ENCODE results near the gene PARD3B. TPM values are rescaled to one million over a fixed set of nuclear protein-coding genes. Genes with fewer than 3 reads are reported as not detected.

PARD3B gene
- total RNA-seq, 1 donor from 2014 or later: 9.5 TPM

DNA sequence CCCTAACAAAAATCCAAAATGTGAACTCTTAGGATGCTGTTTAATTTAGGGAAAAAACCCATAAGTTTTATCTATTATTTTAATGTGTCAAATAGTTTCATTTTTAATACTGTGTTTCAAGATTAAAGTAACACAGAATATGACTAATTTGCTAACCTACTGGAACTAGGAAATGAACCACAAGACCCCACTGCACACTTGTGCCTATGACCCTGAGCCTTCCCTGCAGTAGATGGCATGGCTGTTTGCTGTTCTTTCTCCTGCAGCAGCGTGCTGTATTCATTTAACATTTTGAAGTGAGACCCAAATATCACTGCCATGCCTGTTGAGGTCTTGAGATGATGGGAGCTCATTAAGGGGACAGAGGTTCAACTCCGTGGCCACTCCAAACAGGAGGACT is 571.9 kb downstream of the PARD3B start:
- DNase-seq (ENCODE audit: low spot score): no peak
- intact Hi-C loops (cut with DNase I): no loop called here

DNA sequence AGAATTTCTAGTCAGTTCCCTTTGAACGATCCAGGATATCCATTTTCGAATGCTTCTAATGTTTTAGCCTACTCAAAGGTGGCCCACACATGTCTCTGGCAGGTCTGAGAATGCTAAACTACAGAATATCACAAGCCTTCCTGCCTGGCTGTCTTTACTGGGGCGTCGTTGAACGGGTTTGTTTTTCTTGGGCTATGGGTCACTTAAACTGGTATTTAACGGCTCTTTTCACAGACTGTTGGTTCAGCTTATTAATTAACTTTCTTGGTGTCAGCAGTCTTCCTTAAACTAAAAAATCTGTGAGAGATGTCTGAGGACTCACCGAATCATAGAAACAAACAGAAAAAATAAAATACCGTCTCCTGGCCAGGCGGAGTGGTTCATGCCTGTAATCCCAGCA is 573.9 kb downstream of the PARD3B start:
- intact Hi-C loops (cut with DNase I): no loop called here
- no peak for DNase-seq (ENCODE audit: low spot score)

DNA sequence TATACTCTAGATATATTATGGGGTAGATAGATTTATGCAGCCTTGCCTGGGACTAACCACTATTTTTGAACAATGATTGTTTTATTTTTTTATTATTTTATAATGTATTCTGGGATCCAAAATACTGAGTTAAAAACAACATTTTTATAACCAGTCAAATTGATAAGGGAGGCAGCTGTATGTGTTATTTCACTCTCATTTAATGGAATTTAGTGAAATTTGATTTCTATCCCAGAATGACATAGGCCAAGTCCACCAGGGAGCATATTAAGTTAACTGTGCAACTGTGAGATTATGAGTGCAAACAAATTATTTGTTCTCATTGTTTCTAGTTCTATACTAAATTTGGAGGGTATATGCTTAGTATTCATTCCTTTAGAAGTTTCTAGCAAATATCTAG is 583.5 kb downstream of the PARD3B start:
- no peak for DNase-seq (ENCODE audit: low spot score)
- intact Hi-C loops (cut with DNase I): no loop called here

DNA sequence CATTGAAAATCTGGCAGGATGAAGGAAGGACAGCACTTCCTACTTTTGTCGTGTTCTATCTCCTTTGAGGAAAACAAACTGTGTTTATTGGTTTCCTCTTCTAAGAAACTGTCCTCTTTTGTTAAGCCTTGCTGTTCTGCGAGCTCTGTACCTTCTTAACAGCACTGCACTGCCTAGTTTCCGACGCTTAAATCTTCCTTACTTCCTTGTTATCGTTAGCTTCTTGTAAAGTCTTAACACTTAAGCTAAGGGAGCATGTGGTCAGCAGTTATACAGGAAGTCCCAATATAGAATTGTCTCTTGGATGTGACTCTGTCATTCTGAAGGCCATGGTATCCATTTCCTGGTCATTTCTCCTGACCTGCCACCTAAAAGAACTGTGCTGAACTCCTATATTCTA is 584.3 kb downstream of the PARD3B start:
- no peak for DNase-seq (ENCODE audit: low spot score)
- intact Hi-C loops (cut with DNase I): no loop called here

DNA sequence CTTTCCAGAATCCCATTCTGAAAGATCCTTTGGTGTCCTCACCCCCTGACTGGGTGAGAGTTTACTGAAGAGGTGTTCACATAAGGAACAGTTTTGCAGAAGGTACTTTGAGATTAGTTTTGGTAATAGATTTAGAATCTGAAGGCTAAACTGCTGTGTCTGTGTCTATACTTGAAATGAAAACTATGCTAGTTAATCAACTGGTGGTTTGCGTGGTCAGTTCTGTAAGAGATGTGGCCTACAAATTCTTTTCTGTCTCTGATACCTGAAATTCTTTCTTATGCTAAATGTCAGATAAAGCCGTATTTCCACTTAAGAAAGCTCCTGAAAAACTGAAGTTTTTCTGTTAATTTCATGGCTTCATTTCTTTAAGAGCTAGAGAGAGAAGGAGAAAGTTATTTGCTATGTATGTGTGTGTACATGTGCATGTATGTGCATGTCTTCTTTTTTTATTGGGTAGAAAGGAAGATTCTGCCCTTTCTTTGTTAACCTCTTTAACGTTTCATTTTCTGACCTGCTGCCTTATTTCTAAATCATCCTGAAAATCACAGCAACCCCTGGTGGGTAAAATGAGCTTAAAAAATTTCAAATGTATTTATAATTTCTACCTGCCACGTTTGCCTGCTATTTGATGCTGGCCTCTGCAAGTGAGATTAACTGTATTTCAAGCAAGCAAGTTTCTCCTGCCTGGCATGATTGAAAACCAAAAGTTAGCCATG is 585.0 kb downstream of the PARD3B start:
- DNase-seq (ENCODE audit: low spot score): no peak
- intact Hi-C loops (cut with DNase I): no loop called here

DNA sequence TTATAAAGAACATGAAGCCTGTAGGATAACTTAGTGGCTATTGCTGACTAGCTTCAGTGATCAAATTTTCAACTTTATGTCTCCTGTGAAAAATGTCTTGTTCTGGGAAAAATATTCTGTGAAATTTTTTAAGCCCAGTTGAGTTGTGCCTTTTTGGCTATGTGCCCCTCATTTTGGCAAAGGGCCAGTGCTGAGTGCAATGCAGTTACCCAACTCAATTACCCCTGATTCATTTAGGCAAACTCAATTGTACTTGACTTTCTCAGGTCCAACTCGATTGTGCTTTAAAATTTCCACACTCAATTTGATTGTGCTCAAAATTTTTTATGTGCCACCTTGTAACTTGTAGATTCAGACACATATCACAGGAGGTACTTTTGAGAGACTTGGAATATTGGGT is 588.3 kb downstream of the PARD3B start:
- no peak for DNase-seq (ENCODE audit: low spot score)
- intact Hi-C loops (cut with DNase I): no loop called here

DNA sequence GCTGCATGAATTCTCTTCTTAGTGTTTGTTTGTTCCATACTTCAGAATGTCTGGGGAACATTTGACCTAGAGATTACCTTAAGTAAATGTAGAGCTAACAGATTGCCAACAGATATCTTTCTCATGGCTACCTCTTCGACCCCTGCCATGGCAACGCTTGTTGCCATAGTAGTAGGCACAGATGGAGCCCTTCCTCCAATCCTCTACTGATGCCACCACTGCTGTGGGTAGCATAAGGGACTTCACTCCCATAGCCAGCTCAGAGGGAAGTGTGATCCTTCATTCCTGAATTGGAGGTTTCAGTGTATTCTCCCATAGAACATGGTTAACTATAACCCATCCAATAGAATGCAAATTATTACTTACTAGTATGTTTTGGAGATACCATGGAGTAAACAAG is 593.5 kb downstream of the PARD3B start:
- intact Hi-C loops (cut with DNase I): no loop called here
- no peak for DNase-seq (ENCODE audit: low spot score)

DNA sequence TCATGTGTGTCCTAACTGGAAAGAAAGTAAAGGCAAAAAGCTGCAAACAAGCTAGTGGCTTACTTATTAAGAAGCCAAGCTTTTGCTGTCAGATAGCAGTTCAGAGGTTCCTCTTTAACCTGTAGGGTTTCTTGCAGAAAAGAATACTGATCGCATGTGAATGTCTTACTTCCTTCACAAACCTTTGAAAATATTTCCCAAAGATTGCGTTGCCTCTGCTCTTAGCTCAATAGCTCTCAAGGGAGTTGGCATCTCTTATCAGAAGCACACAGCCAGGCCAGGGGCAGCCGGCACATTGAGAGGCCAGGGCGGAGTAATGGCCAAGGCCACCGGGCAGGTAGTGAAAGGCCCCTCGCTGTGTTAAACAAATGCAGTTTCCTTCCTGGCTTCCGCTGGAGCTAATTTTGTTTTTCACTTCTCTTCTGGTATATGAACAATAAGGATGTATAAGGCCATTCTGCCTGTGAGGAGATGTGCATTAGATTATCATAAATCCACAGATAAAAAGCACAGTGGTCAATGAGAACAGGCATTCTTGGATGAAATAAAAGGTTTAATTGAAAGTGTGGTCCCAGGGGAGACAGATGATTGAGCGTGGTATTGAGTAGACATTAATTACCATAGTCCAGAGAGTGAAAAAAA is 594.7 kb downstream of the PARD3B start:
- DNase-seq (ENCODE audit: low spot score): no peak
- intact Hi-C loops (cut with DNase I): no loop called here

DNA sequence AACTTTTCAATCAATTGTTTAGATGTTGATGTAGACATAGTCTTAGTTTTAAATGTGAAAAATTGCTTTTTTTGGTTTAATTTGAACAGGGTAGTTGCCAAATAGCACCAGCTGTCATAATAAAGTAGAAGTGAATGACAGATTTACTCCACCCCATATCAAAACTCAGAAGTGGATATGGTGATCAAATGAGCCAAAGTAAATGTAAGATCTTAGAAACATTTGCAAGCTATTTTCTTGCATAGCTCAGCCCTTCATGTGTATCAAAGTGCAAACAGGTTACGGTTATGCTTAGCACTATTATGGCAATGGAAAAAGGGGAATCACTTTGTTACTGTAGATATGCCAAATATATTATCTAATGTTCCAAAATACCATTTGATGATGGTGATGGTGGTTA is 596.1 kb downstream of the PARD3B start:
- no peak for DNase-seq (ENCODE audit: low spot score)
- intact Hi-C loops (cut with DNase I): no loop called here

DNA sequence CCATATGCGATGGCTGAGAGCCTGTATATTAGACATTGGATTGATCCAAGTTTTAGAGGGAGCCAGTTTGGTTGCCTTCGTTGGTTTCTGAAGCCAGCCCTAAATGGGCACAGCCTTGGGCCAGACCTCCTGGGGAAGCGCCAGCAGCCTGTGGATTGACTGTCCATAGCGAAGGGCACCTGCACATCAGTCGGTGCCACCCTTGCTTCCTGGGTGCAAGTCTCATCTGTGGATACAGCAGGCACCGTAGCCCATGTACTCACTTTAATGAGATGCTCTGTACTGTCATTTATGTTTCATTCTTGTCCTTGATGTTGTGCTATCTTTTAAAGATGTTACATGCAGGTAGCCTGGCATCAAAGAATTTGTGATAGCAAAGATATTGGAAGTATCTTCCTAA is 600.6 kb downstream of the PARD3B start:
- intact Hi-C loops (cut with DNase I): no loop called here
- no peak for DNase-seq (ENCODE audit: low spot score)

DNA sequence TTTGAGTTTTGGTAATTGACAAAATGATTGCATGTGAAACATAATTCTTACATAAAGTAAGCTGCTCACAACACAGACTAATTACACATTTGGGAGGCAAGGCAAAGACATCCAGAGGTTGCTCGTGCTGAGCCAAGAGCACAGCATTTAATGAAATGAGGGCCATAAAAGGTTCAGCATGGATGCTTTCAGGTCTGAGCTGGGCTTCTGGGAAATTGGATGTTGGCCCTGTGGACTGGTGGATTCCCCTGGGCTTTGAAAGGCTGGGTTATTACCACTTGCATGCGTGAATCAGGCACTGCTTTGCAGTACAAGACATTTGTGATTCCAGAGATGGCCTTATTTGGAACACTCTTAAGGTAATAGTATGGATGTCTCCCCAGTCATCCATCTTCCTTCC is 603.5 kb downstream of the PARD3B start:
- no peak for DNase-seq (ENCODE audit: low spot score)
- intact Hi-C loops (cut with DNase I): no loop called here

DNA sequence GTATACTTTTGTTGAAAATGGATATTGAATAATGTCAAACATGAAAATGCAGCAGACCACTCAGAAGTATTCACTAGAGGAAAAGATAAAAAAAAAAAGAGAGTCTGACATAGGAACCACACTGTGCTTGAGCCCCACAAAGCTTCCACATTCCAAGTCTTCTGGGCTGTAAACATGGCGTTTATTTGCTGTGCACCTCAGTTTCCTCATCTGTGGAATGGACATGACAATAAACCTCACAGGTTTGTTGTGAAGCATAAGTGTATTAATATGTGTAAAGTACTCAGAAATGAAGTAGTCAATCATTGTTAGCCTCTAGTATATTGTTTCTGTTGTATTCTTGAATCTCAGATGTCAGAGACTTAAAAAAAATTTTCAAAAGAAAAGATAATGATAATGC is 611.2 kb downstream of the PARD3B start:
- no peak for DNase-seq (ENCODE audit: low spot score)
- intact Hi-C loops (cut with DNase I): no loop called here

DNA sequence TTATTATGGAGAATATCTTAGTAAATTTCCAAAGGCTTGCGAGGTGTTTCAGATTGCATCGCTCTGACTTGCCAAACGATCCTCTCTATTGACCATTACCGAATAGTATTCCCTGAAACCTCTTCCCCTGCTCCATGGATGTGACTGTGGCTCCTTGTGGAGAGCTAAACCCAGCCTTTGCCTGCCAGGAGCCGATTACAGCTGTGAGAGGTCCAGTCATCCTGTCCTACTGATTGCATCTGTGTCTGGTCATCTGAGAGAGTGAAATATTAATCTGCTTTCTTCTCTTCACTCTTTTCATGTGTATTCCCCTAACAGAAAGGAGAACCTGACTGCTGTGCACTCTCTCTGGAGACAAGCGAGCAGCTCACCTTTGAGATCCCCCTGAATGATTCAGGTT is 613.1 kb downstream of the PARD3B start:
- intact Hi-C loops (cut with DNase I): no loop called here
- DNase-seq (ENCODE audit: low spot score): no peak

DNA sequence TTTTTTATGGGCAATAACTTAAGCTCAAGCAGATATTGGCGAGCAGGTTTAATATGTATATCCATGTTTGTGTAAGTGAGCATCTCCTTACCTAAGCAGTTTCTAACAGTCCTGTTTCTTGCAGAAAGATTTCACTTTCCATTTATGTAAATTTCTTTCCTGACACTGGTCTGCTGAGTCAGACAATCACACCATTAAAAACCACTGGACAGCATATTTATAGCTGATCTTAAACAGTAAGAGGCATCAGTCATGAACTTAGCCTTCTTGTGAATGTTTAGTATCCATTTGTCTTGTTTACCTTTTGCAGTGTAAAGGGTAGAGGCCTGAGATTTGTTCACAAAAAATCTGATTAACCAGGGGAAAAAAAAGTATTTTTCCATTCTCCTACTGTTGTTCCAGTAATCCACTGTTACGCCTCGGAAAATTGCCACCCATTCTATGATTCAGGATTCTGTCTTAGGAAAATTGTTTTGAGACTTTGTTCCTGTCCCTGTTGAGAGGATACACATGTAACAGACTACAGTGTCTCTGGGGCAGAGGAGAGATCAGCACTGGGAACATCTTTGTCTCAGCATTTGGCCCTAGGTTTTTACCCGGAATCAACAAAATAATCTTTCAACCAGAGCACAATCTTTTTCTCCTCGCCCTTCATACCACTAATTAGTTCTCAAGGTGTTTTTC is 616.0 kb downstream of the PARD3B start:
- no peak for DNase-seq (ENCODE audit: low spot score)
- intact Hi-C loops (cut with DNase I): no loop called here

DNA sequence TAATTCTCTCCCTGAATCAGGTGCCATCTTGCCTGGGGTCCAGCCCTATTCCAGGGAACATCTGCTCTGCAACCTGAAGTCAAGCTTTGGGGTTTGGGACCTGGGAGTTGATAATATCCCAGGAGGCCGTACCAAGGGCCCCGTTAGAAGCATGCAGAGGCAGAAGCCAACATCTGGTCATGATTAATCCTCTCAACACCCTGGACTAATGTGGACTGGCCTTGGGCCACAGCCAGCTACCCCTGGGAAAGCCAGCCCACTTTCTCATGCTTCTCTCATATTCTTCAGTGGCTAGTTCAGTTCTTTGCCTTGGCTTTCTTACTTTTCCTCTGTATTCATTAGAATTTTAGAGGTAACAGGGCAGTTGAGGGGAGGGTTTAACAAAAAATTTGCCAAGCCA is 621.5 kb downstream of the PARD3B start:
- no peak for DNase-seq (ENCODE audit: low spot score)
- intact Hi-C loops (cut with DNase I): no loop called here

DNA sequence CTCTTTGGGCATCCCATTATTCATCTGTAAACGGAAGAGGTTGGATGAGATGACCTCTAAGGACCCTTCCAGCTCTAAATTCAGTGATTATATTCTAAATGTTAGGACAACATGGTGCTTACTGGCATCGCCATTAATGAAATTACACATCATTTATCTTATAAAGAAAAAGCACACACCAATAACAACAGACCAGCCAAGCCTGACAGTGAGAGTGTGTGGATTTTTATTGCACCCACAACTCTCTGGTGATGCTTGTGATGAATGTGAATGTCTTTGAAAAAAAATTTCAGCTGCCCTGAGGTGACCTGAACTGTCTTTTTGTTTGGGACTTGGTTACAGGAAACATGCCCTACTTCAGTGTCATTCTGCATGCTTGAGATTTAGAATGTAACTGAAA is 623.7 kb downstream of the PARD3B start:
- DNase-seq (ENCODE audit: low spot score): no peak
- intact Hi-C loops (cut with DNase I): no loop called here

DNA sequence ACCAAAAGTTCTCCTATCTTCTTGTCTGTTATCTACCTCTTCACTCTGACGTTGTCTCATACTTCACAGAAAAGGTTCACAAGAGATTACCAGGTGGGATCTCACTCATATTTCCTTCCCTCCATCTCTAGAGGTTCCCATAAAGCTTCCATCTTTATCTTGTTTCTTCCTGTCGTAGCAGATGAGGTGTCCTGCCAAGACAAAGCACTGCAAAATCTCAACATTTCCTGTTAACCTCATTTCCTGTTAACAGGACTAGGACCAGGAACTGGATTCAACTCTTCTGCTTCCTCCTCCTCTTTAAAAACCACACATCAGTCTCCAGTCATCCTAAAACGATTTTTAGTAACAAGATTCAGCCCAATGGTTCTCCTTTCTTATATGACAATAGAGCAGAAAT is 624.2 kb downstream of the PARD3B start:
- intact Hi-C loops (cut with DNase I): no loop called here

DNA sequence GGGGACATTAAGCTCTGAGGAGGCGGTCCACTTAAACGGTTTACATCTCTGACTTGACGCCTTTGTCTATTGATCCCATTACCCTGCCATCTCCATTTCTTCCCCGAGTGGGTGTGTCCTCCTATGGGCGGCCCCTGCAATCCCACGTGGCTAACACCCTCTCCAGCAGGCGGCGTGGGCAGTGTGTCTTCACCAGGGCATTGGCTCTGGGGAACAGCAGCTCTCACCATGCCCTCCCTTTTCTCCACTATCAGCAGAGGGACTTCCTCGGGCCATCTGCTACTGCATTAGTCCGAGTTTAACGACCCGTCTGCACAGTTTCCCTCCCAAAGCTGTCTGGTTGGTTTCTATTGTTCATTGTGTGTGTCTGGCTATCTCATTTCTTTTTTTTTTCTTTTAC is 625.1 kb downstream of the PARD3B start:
- no peak for DNase-seq (ENCODE audit: low spot score)
- intact Hi-C loops (cut with DNase I): no loop called here

More for the DNA sequence above, 624.2 kb downstream of the PARD3B start:
- DNase-seq (ENCODE audit: low spot score): no peak

DNA sequence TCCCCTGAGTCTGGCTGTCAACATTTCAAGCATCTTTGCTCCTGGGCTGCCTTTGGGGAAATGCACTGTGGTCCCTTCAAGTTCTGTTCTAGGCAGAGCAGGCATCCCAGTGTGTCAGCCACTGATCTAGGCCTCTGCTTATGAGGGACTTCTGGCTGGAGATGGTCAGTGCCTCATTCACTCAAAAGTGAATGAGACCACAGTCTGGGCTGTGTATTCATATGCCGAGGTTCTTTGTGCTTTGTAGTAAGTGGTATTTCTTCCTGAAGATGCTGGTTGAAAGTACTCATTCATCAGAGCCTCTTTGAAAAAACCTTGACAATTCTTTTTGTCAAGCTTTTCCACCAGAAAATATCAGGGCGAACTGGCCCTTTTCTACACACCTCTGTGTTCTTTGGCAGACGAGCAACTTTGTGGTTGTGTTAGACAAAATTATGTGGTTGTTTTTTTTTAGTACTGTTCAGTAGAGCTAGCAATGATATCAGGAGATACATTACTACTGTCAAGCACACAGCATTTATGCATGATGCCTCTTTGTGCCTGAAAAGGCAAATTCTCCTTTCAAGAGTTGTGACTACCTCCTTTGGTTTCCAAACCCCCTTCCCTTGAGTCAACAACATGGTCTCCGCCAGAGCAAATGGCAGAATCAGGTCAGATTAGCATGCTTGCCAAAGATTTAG is 626.1 kb downstream of the PARD3B start:
- no peak for DNase-seq (ENCODE audit: low spot score)
- intact Hi-C loops (cut with DNase I): no loop called here

DNA sequence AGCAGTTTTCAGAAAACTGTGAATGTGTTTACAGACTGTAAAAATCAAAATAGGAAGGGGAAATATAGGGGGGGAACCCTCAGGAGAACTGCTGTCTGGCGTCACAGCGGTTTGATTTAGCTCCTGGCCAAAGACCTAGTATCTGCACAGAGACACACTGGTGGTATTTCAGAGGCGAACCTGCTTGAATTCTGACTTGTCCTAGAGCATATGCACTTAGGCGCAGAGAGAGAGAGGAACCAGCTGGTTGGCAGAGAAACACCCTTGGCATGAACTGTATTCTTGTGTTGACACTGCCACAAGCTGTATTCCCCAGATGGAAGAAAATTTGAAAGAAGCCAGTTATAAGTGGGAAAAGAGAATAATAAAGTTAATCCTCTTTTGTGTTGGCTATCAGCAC is 630.6 kb downstream of the PARD3B start:
- no peak for DNase-seq (ENCODE audit: low spot score)

DNA sequence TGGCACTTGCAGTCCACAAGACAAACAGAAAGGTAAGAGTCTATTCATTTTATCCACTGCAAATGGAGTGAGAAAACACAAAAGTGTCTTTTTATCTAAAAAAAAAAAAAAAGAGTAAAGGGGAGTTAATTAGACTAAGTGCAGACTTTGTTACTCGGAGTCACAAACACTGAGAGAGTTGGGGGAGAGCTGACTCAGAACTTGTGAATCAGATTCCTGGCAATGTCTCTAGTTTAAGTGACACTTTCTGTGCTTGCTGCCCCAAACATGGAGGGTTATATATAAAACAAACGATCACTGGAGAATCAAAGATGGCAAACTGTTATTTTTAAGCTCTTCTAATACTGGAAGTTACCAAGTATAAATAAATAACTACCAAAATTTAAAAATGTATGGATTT is 631.3 kb downstream of the PARD3B start:
- intact Hi-C loops (cut with DNase I): no loop called here
- no peak for DNase-seq (ENCODE audit: low spot score)

More for the DNA sequence above, 630.6 kb downstream of the PARD3B start:
- intact Hi-C loops (cut with DNase I): no loop called here
